Fibroblast of mammary gland (primary cell): ENCODE measurements around the gene VSTM4.
A peak's percentile ranks its signal among the peaks of the same experiment; 100 is the strongest.

ENCODE experiments used
- DNase-seq: peaks from one replicate; pipeline ENCODE4 v3.0.0-alpha.2; 2010; ENCODE audit warnings: low read depth
- H3K4me3 ChIP-seq: 2 replicates; pipeline ENCODE4 v1.5.1; 2011; ENCODE audit warnings: low read depth, mild to moderate bottlenecking, low read length, moderate library complexity; ENCODE audit not compliant: control insufficient read depth
- CTCF ChIP-seq: conservative IDR thresholded peaks from 2 replicates; pipeline ENCODE4 v1.5.1; 2011; ENCODE audit warnings: low read depth, low read length, inconsistent platforms; ENCODE audit not compliant: control insufficient read depth, insufficient read depth

The VSTM4 gene

GRCh38 chr10:49058463-49059255 is 56.7 kb downstream of the VSTM4 start:
- no peak overlapping the region for H3K4me3 ChIP-seq
- no peak for TF ChIP-seq CTCF
- DNase-seq, result peak; percentile 50

GRCh38 chr10:49057231-49057880 is 58.0 kb downstream of the VSTM4 start:
- TF ChIP-seq CTCF, result no peak
- H3K4me3 ChIP-seq, result no peak overlapping the region
- DNase-seq, result no peak

- no peak for DNase-seq
- TF ChIP-seq CTCF, result no peak
- H3K4me3 ChIP-seq, result no peak overlapping the region
Measured at GRCh38 chr10:49056356-49056755, 59.0 kb downstream of the VSTM4 start.

GRCh38 chr10:49055221-49055849 is 60.0 kb downstream of the VSTM4 start:
- H3K4me3 ChIP-seq, result no peak overlapping the region
- no peak for DNase-seq
- TF ChIP-seq CTCF, result no peak

GRCh38 chr10:49054753-49055152 is 60.6 kb downstream of the VSTM4 start:
- no peak for DNase-seq
- H3K4me3 ChIP-seq, result no peak overlapping the region
- no peak for TF ChIP-seq CTCF

- DNase-seq, result no peak
- no peak for TF ChIP-seq CTCF
Measured at GRCh38 chr10:49053998-49054692, 61.2 kb downstream of the VSTM4 start.

More at GRCh38 chr10:49053998-49054692, 61.2 kb downstream of the VSTM4 start:
- no peak overlapping the region for H3K4me3 ChIP-seq
